Muscle of leg (tissue), 11 donors: ENCODE results near the gene PHLDA2. TPM values are rescaled to one million over a fixed set of nuclear protein-coding genes. Genes with fewer than 3 reads are reported as not detected.

Source experiments
- DNase-seq: peaks from one replicate; pipeline ENCODE4 v3.0.0; 2013
- H3K27ac ChIP-seq: one replicate; pipeline ENCODE4 v1.5.1; 2013; ENCODE audit warnings: mild to moderate bottlenecking, low read length, control low read depth
- H3K27me3 ChIP-seq: one replicate; pipeline ENCODE4 v1.6.1; 2013; ENCODE audit warnings: low read length; ENCODE audit not compliant: control insufficient read depth, insufficient read depth
- H3K36me3 ChIP-seq: one replicate; pipeline ENCODE4 v1.6.1; 2013; ENCODE audit warnings: low read length; ENCODE audit not compliant: control insufficient read depth, insufficient read depth
- H3K4me1 ChIP-seq: one replicate; pipeline ENCODE4 v1.6.1; 2013; ENCODE audit warnings: low read length; ENCODE audit not compliant: control insufficient read depth, insufficient read depth
- H3K4me3 ChIP-seq: one replicate; pipeline ENCODE4 v1.5.1; 2013; ENCODE audit warnings: low read length, control low read depth
- H3K9me3 ChIP-seq: replicated peaks from 2 replicates; pipeline ENCODE4 v1.6.1; 2013; ENCODE audit warnings: low read depth, low read length; ENCODE audit not compliant: control insufficient read depth
- WGBS: methylation state at CpG from one replicate; pipeline ENCODE4 v1.1.5; 2013; ENCODE audit warnings: missing lambda C conversion rate; ENCODE audit not compliant: insufficient coverage; 5-methylcytosine and 5-hydroxymethylcytosine counted together
- polyA plus RNA-seq, 8 donors: library from polyadenylated mRNA; unstranded; fragments of 120-200 nt; gene quantifications; one replicate each; pipeline versions ENCODE4 v1.2.1 to v1.2.3, GENCODE V29; 2013; ENCODE audit warnings: inconsistent platforms in 1 of 8, low replicate concordance in 1 of 8; ENCODE audit not compliant: insufficient read length in 8 of 8, insufficient read depth in 1 of 8
- total RNA-seq: library from RNA; stranded (reverse); fragments of 120-200 nt; gene quantifications from one replicate; pipeline ENCODE4 v1.2.4, GENCODE V29; 2013

PHLDA2 gene
- total and polyA plus RNA-seq, 9 donors, result 0.41 to 1.3 (median 0.83) TPM; not detected in 1

GRCh38 chr11:2923446-2924375 lies 5.5 kb downstream of the PHLDA2 start:
- DNase-seq, result no peak
- Histone ChIP-seq H3K36me3 (no peaks in the 10 kb centered on the region), H3K27me3 (peaks cover 28% of the 10 kb centered on the region), H3K9me3 (no peaks in the 10 kb centered on the region), H3K4me3 (no peak overlapping the region), H3K4me1 (peaks cover 25% of the 10 kb centered on the region), H3K27ac (no peak overlapping the region)
- WGBS, result 74% methylated on average over 20 of the region's 22 CpGs

- WGBS, result 79% methylated on average over 2 of the region's 3 CpGs
- Histone ChIP-seq H3K27ac (no peak overlapping the region), H3K27me3 (peaks cover 18% of the 10 kb centered on the region), H3K4me3 (no peak overlapping the region), H3K4me1 (peaks cover 14% of the 10 kb centered on the region), H3K9me3 (no peaks in the 10 kb centered on the region), H3K36me3 (no peaks in the 10 kb centered on the region)
- no peak for DNase-seq
Measured at GRCh38 chr11:2922655-2923054, 6.6 kb downstream of the PHLDA2 start.

- Histone ChIP-seq H3K4me1 (peaks cover 14% of the 10 kb centered on the region), H3K36me3 (no peaks in the 10 kb centered on the region), H3K27ac (no peak overlapping the region), H3K9me3 (no peaks in the 10 kb centered on the region), H3K4me3 (no peak overlapping the region), H3K27me3 (peaks cover 10% of the 10 kb centered on the region)
- 90% methylated on average over 14 of the region's 29 CpGs for WGBS
- no peak for DNase-seq
Measured at GRCh38 chr11:2921742-2922493, 7.3 kb downstream of the PHLDA2 start.

- Histone ChIP-seq H3K36me3 (no peaks in the 10 kb centered on the region), H3K27ac (no peak overlapping the region), H3K4me3 (no peak overlapping the region), H3K9me3 (no peaks in the 10 kb centered on the region), H3K27me3 (peaks cover 4% of the 10 kb centered on the region), H3K4me1 (peaks cover 14% of the 10 kb centered on the region)
- DNase-seq, result no peak
- 72% methylated on average over 5 of the region's 16 CpGs for WGBS
Measured at GRCh38 chr11:2921261-2921660, 8.0 kb downstream of the PHLDA2 start.

GRCh38 chr11:2920343-2920742 lies 8.9 kb downstream of the PHLDA2 start:
- Histone ChIP-seq H3K27ac (no peak overlapping the region), H3K9me3 (no peaks in the 10 kb centered on the region), H3K4me3 (no peak overlapping the region), H3K36me3 (no peaks in the 10 kb centered on the region), H3K4me1 (peaks cover 14% of the 10 kb centered on the region), H3K27me3 (peaks cover 4% of the 10 kb centered on the region)
- WGBS, result 92% methylated on average over 11 of the region's 12 CpGs
- no peak for DNase-seq

GRCh38 chr11:2919837-2920236 lies 9.4 kb downstream of the PHLDA2 start:
- Histone ChIP-seq H3K4me1 (peaks cover 16% of the 10 kb centered on the region), H3K9me3 (no peaks in the 10 kb centered on the region), H3K27me3 (no peaks in the 10 kb centered on the region), H3K4me3 (no peak overlapping the region), H3K36me3 (no peaks in the 10 kb centered on the region), H3K27ac (no peak overlapping the region)
- DNase-seq, result no peak
- WGBS, result 89% methylated on average over 3 of the region's 13 CpGs

- no peak for DNase-seq
- no peaks in the 10 kb centered on the region for H3K9me3 ChIP-seq
- no peaks in the 10 kb centered on the region for H3K27me3 ChIP-seq
- 88% methylated on average over 8 of the region's 9 CpGs for WGBS
- no peak overlapping the region for H3K4me3 ChIP-seq
- peaks cover 21% of the 10 kb centered on the region for H3K4me1 ChIP-seq
- no peak overlapping the region for H3K27ac ChIP-seq
- no peaks in the 10 kb centered on the region for H3K36me3 ChIP-seq
Measured at GRCh38 chr11:2919188-2919587, 10.0 kb downstream of the PHLDA2 start.

- WGBS, result 80% methylated on average over 24 of the region's 25 CpGs
- Histone ChIP-seq H3K4me3 (no peak overlapping the region), H3K36me3 (no peaks in the 10 kb centered on the region), H3K4me1 (peaks cover 23% of the 10 kb centered on the region), H3K27ac (no peak overlapping the region), H3K27me3 (no peaks in the 10 kb centered on the region), H3K9me3 (no peaks in the 10 kb centered on the region)
- DNase-seq, result no peak
Measured at GRCh38 chr11:2917842-2918490, 11.3 kb downstream of the PHLDA2 start.

- Histone ChIP-seq H3K4me3 (no peak overlapping the region), H3K27ac (no peak overlapping the region), H3K36me3 (no peaks in the 10 kb centered on the region), H3K27me3 (no peaks in the 10 kb centered on the region), H3K9me3 (no peaks in the 10 kb centered on the region), H3K4me1 (peaks cover 23% of the 10 kb centered on the region)
- 81% methylated on average over 16 of the region's 16 CpGs for WGBS
- no peak for DNase-seq
Measured at GRCh38 chr11:2916892-2917645, 12.2 kb downstream of the PHLDA2 start.
